H9 (cell line): Measurements from ENCODE around the gene TTLL9. TPM values are rescaled to one million over a fixed set of nuclear protein-coding genes. Genes with fewer than 3 reads are reported as not detected.

Source experiments
- DNase-seq: peaks from one replicate; pipeline ENCODE4 v3.0.0-alpha.2; 2017
- H2AFZ ChIP-seq: one replicate; pipeline ENCODE4 v1.6.1; 2013; ENCODE audit warnings: mild to moderate bottlenecking, low read length, control low read depth, moderate library complexity
- H2AK5ac ChIP-seq: 2 replicates; pipeline ENCODE4 v1.6.1; 2013; ENCODE audit warnings: low read length, control low read depth, mixed read lengths; ENCODE audit not compliant: insufficient read length
- H2BK120ac ChIP-seq: one replicate; pipeline ENCODE4 v1.6.1; 2013; ENCODE audit warnings: low read depth, mild to moderate bottlenecking, low read length, control low read depth, inconsistent platforms; ENCODE audit not compliant: poor library complexity, severe bottlenecking
- H2BK12ac ChIP-seq: 2 replicates; pipeline ENCODE4 v1.6.1; 2013; ENCODE audit warnings: low read length, control low read depth, mixed read lengths, low read depth; ENCODE audit not compliant: insufficient read length
- H2BK15ac ChIP-seq: 2 replicates; pipeline ENCODE4 v1.6.1; 2013; ENCODE audit warnings: low read depth, low read length, control low read depth
- H2BK20ac ChIP-seq: one replicate; pipeline ENCODE4 v1.6.1; 2013; ENCODE audit warnings: low read depth, mild to moderate bottlenecking, low read length, control low read depth, inconsistent platforms; ENCODE audit not compliant: poor library complexity, severe bottlenecking
- H2BK5ac ChIP-seq: 2 replicates; pipeline ENCODE4 v1.6.1; 2013; ENCODE audit warnings: low read length, control low read depth, mixed read lengths; ENCODE audit not compliant: insufficient read length
- H3K14ac ChIP-seq: 2 replicates; pipeline ENCODE4 v1.6.1; 2013; ENCODE audit warnings: low read length, control low read depth; ENCODE audit not compliant: insufficient read depth
- H3K18ac ChIP-seq: 2 replicates; pipeline ENCODE4 v1.6.1; 2013; ENCODE audit warnings: low read depth, mild to moderate bottlenecking, mixed read lengths, low read length, control low read depth; ENCODE audit not compliant: insufficient read length
- H3K23ac ChIP-seq: 2 replicates; pipeline ENCODE4 v1.6.1; 2013; ENCODE audit warnings: low read length, control low read depth, mixed read lengths, low read depth; ENCODE audit not compliant: insufficient read length
- H3K23me2 ChIP-seq: 2 replicates; pipeline ENCODE4 v1.6.1; 2013; ENCODE audit warnings: low read depth, mild to moderate bottlenecking, mixed read lengths, low read length, control low read depth; ENCODE audit not compliant: insufficient read length, poor library complexity, severe bottlenecking
- H3K27ac ChIP-seq: 2 replicates; pipeline ENCODE4 v1.5.1; 2013; ENCODE audit warnings: low read length, control low read depth, mixed read lengths, low read depth; ENCODE audit not compliant: insufficient read length
- H3K27me3 ChIP-seq: 2 replicates; pipeline ENCODE4 v1.6.1; 2013; ENCODE audit warnings: low read length, control low read depth, inconsistent platforms; ENCODE audit not compliant: insufficient read depth
- H3K4ac ChIP-seq: 2 replicates; pipeline ENCODE4 v1.6.1; 2013; ENCODE audit warnings: low read depth, mild to moderate bottlenecking, control low read depth, inconsistent platforms, low read length, moderate library complexity
- H3K4me1 ChIP-seq: 2 replicates; pipeline ENCODE4 v1.6.1; 2013; ENCODE audit warnings: low read length, control low read depth, inconsistent platforms; ENCODE audit not compliant: insufficient read depth
- H3K4me2 ChIP-seq: 2 replicates; pipeline ENCODE4 v1.6.1; 2013; ENCODE audit warnings: low read length, control low read depth, mixed read lengths; ENCODE audit not compliant: insufficient read length, insufficient read depth
- H3K56ac ChIP-seq: 2 replicates; pipeline ENCODE4 v1.6.1; 2013; ENCODE audit warnings: low read depth, mild to moderate bottlenecking, mixed read lengths, low read length, control low read depth; ENCODE audit not compliant: insufficient read length
- H3K79me1 ChIP-seq: 2 replicates; pipeline ENCODE4 v1.6.1; 2013; ENCODE audit warnings: low read depth, mild to moderate bottlenecking, moderate library complexity, low read length, control low read depth, inconsistent platforms; ENCODE audit not compliant: insufficient read depth, poor library complexity, severe bottlenecking
- H3K79me2 ChIP-seq: 2 replicates; pipeline ENCODE4 v1.6.1; 2013; ENCODE audit warnings: low read length, control low read depth, inconsistent platforms; ENCODE audit not compliant: insufficient read depth
- H3K9ac ChIP-seq: 2 replicates; pipeline ENCODE4 v1.6.1; 2013; ENCODE audit warnings: low read length, control low read depth, mixed read lengths; ENCODE audit not compliant: insufficient read length; ENCODE audit errors: extremely low read depth
- H3K9me3 ChIP-seq: one replicate; pipeline ENCODE4 v1.6.1; 2013; ENCODE audit warnings: low read depth, low read length, inconsistent platforms; ENCODE audit not compliant: control insufficient read depth
- H3T11ph ChIP-seq: one replicate; pipeline ENCODE4 v1.6.1; 2013; ENCODE audit warnings: mild to moderate bottlenecking, low read length, control low read depth, inconsistent platforms
- H4K20me1 ChIP-seq: one replicate; pipeline ENCODE4 v1.6.1; 2013; ENCODE audit not compliant: control insufficient read depth, insufficient read length, insufficient read depth
- H4K5ac ChIP-seq: 2 replicates; pipeline ENCODE4 v1.6.1; 2013; ENCODE audit warnings: low read depth, mild to moderate bottlenecking, mixed read lengths, low read length, control low read depth; ENCODE audit not compliant: insufficient read length
- H4K8ac ChIP-seq: replicated peaks from 2 replicates; pipeline ENCODE4 v1.6.1; 2013; ENCODE audit warnings: low read length, control low read depth, mixed read lengths, low read depth; ENCODE audit not compliant: insufficient read length
- H4K91ac ChIP-seq: 2 replicates; pipeline ENCODE4 v1.6.1; 2013; ENCODE audit warnings: low read depth, mild to moderate bottlenecking, moderate library complexity, mixed read lengths, low read length, control low read depth; ENCODE audit not compliant: insufficient read length
- H3K27ac Mint-ChIP-seq, 3 experiments: 2 replicates in 2 of 3; 3 replicates in 1 of 3; pipeline ENCODE4 v1.8.0; 2020 to 2021; ENCODE audit warnings: mixed read lengths in 3 of 3, mild to moderate bottlenecking in 1 of 3, moderate library complexity in 1 of 3
- H3K27me3 Mint-ChIP-seq: 2 replicates; pipeline ENCODE4 v1.8.0; 2021; ENCODE audit warnings: low read depth, mild to moderate bottlenecking, moderate library complexity, mixed read lengths
- H3K36me3 Mint-ChIP-seq, 3 experiments: 2 replicates in 2 of 3; 3 replicates in 1 of 3; pipeline ENCODE4 v1.8.0; 2020 to 2021; ENCODE audit warnings: low read depth in 3 of 3, mixed read lengths in 3 of 3; ENCODE audit not compliant: insufficient read depth in 1 of 3
- H3K4me1 Mint-ChIP-seq, 2 experiments: 2 replicates each; pipeline ENCODE4 v1.8.0; 2020; ENCODE audit warnings: mixed read lengths in 2 of 2
- H3K4me3 Mint-ChIP-seq, 2 experiments: 2 replicates in 1 of 2; 3 replicates in 1 of 2; pipeline ENCODE4 v1.8.0; 2020 to 2021; ENCODE audit warnings: mild to moderate bottlenecking in 2 of 2, mixed read lengths in 2 of 2, moderate library complexity in 1 of 2
- H3K9me3 Mint-ChIP-seq, 2 experiments: 2 replicates in 1 of 2; 3 replicates in 1 of 2; pipeline ENCODE4 v1.8.0; 2020; ENCODE audit warnings: mild to moderate bottlenecking in 2 of 2, mixed read lengths in 2 of 2, moderate library complexity in 1 of 2
- WGBS: extraction: QIAGEN DNeasy Blood & Tissue Kit; methylation state at CpG from one replicate; pipeline ENCODE4 v1.1.7; 2013; ENCODE audit warnings: missing lambda C conversion rate, low lambda C conversion rate, mixed read lengths; ENCODE audit not compliant: insufficient read length; ENCODE audit errors: extremely low coverage; 5-methylcytosine and 5-hydroxymethylcytosine counted together
- total RNA-seq: library from RNA; stranded (reverse); gene quantifications from 2 replicates; pipeline ENCODE4 v1.2.1, GENCODE V29; 2021
- TF ChIP-seq, protein P1 (sequence below): fragments of 200-600 bp; sonication (generic); conservative IDR thresholded peaks from 3 replicates; pipeline ENCODE4 v1.8.0; 2021; ENCODE audit warnings: antibody characterized with exemption, mild to moderate bottlenecking

The TTLL9 gene
- total RNA-seq, 1 experiment from 2014 or later, result 0.20 TPM

DNA sequence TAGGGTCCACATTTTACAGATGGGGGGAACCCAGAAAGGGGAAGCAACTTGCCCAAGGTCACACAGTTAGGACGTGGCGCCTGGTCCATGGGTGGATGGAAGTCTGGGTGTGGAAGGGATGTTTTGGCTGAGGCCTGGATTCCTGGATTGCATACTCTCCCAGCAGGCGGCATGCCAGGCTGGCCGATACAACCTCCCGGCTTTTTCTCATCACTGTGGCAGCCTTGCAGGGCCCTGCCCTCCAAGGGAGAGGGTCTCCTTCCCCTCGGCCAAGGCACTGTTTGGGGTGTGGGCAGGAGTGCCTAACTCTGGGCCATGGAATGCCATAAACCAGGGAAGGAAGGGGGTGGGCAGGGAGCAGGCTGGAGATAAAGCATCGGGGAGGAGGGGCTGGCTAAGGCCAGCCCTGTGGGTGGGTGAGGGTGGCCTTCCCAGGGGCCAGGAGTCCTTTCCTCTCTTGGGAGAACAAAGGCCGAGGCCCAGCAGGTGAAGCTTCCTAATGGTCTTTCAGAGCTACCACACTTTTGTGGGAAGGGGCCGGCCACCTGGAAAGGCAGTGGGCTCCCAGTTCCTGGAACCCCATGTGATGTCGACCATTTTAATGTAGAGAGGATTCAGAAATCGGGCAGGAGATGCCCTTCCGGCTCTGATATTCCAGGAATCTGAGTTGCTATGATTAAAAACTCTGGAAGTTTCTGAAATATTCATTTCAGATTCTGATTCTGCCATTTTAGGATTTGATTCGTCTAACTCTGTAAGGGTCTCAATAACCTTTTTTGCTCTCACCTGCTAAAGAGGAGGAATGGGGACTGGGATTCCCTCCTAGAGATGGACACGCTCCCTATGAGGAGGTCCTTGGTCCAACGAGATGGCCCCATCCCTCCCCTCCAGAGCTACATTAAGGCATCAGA is 29.3 kb upstream of the TTLL9 start:
- Mint-ChIP-seq H3K27me3 (no peaks in the 10 kb centered on the region; the same call in 1 of the 2 replicates), H3K4me3 (no peak overlapping the region), H3K36me3 (no peaks in the 10 kb centered on the region), H3K4me1 (peaks cover 35% of the 10 kb centered on the region in 2 experiments), H3K9me3 (no peaks in the 10 kb centered on the region), H3K27ac (peak overlapping the region in 1 of 3 experiments; percentile 38; a peak in 2 of 7 replicates)
- Histone ChIP-seq H3K27me3 (no peaks in the 10 kb centered on the region), H4K20me1 (no peaks in the 10 kb centered on the region), H3K4me2 (no peak overlapping the region), H3K79me2 (no peaks in the 10 kb centered on the region), H3K9me3 (no peaks in the 10 kb centered on the region), H2BK20ac (no peak overlapping the region), H2BK120ac (no peak overlapping the region), H3K18ac (no peak overlapping the region), H3K4me1 (no peaks in the 10 kb centered on the region; the same call in 1 of the 2 replicates), H3K23ac (no peak overlapping the region), H3K79me1 (no peaks in the 10 kb centered on the region), H4K8ac (no peak overlapping the region), H3K23me2 (no peaks in the 10 kb centered on the region), H3K56ac (no peak overlapping the region), H2BK5ac (no peak overlapping the region), H3K14ac (no peak overlapping the region), H3K4ac (no peak overlapping the region), H2AK5ac (no peak overlapping the region), H2BK12ac (no peak overlapping the region), H2AFZ (no peak overlapping the region), H4K91ac (no peak overlapping the region), H3K27ac (no peak overlapping the region), H4K5ac (no peak overlapping the region), H2BK15ac (no peak overlapping the region), H3K9ac (no peak overlapping the region), H3T11ph (no peak overlapping the region)
- no CpG with 5 or more reads among the region's 15 CpGs for WGBS
- DNase-seq, result no peak
- TF ChIP-seq, protein P1, sequence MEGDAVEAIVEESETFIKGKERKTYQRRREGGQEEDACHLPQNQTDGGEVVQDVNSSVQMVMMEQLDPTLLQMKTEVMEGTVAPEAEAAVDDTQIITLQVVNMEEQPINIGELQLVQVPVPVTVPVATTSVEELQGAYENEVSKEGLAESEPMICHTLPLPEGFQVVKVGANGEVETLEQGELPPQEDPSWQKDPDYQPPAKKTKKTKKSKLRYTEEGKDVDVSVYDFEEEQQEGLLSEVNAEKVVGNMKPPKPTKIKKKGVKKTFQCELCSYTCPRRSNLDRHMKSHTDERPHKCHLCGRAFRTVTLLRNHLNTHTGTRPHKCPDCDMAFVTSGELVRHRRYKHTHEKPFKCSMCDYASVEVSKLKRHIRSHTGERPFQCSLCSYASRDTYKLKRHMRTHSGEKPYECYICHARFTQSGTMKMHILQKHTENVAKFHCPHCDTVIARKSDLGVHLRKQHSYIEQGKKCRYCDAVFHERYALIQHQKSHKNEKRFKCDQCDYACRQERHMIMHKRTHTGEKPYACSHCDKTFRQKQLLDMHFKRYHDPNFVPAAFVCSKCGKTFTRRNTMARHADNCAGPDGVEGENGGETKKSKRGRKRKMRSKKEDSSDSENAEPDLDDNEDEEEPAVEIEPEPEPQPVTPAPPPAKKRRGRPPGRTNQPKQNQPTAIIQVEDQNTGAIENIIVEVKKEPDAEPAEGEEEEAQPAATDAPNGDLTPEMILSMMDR, result no peak
